GM19397 (cell line): Measurements from ENCODE around the gene SMIM7.

Source experiments
- ATAC-seq: cut with Tn5 transposase; IDR thresholded peaks from one replicate; pipeline ENCODE4 v1.9.1; 2021; ENCODE audit warnings: mild to moderate bottlenecking, moderate library complexity; ENCODE audit not compliant: unreplicated experiment

The SMIM7 gene

GRCh38 chr19:16596399-16596798 lies 63.5 kb downstream of the SMIM7 start:
- ATAC-seq, result no peak
